ENCODE measurements around the gene TMEM87B. TPM values are rescaled to one million over a fixed set of nuclear protein-coding genes. Genes with fewer than 3 reads are reported as not detected.

Gene TMEM87B
- total and polyA plus RNA-seq, 10 of the 15 experiments (the other 5 are each of a cell fraction or from before 2014, with no cell fraction given) = 5.7 to 20.6 (median 12.3) TPM

- no peak for TF ChIP-seq CUX1 (IDR thresholded peaks at IDR 0.05; ENCODE audit: insufficient replicate concordance, low read depth, low read length)
- no peak for TF ChIP-seq USF2 (IDR thresholded peaks at IDR 0.05; ENCODE audit: borderline replicate concordance, low read depth, low read length)
These were observed 99.4 kb downstream of the TMEM87B start (continued) for GRCh38 chr2:112154246-112155117.
